Lower leg skin (tissue), 3 donors: ENCODE results near the gene HERPUD2.

Experiments
- CTCF ChIP-seq, 3 donors: fragments of 450-650 bp; IDR thresholded peaks; one replicate each; pipeline ENCODE4 v1.5.1; 2016; ENCODE audit warnings: antibody characterized with exemption in 3 of 3, mild to moderate bottlenecking in 3 of 3, moderate library complexity in 2 of 3
- POLR2A ChIP-seq, 2 donors: fragments of 450-650 bp; IDR thresholded peaks; one replicate each; pipeline ENCODE4 v1.6.1; 2016 to 2017; ENCODE audit warnings: antibody characterized with exemption in 2 of 2, mild to moderate bottlenecking in 1 of 2, moderate library complexity in 1 of 2

- TF ChIP-seq POLR2A (IDR thresholded peaks at IDR 0.05) (no peak), CTCF (IDR thresholded peaks at IDR 0.05) (no peak)
Measured at GRCh38 chr7:35717516-35717915, 22.6 kb upstream of the HERPUD2 start.
